NCI-H2227 (cell line): ENCODE results near the gene NRARP.

Experiments used
- DNase-seq: peaks from one replicate; lab custom pipeline; 2025; ENCODE audit not compliant: unreplicated experiment; lab: John Stamatoyannopoulos, UW

NRARP gene

DNA sequence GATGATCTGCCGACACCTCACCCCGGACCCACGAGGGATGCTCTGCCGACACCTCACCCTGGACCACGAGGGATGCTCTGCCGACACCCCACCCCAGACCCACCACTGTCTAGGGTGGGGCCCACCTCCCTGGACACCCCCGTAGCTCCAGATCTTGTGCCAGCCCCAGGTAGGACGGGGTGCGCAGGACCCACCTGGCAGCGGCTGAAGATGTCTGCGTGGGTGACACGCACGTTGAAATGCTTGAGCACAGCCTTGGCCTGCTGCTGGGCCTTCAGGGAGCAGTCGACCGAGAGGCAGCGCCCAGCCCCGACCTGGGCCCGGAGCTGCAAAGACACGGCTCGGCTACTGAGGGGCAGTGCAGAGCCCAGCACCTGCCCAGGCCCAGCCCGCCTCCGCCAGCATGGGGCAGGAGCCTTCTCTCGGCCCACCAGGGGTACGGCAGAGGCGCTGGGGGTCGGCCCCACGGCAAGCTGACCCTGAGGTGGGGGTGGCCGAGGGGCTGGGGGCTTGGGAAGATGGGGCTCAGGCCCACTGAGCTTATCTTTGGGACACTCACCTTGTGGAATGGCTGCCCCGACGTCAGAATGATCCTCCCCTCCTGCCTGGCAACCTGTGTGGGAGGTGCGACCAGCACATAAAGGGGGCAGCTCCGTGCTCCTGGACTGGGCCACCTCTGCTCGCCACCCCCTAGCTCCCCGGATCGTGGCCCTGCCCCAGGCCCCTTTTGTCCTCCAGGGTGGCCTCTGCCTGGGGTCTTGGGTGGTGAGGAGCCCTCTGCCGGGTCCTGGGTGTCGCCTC, 21.7 kb upstream of the NRARP start:
- no peak for DNase-seq

GRCh38 chr9:137321726-137322361, 19.8 kb upstream of the NRARP start:
- no peak for DNase-seq

DNA sequence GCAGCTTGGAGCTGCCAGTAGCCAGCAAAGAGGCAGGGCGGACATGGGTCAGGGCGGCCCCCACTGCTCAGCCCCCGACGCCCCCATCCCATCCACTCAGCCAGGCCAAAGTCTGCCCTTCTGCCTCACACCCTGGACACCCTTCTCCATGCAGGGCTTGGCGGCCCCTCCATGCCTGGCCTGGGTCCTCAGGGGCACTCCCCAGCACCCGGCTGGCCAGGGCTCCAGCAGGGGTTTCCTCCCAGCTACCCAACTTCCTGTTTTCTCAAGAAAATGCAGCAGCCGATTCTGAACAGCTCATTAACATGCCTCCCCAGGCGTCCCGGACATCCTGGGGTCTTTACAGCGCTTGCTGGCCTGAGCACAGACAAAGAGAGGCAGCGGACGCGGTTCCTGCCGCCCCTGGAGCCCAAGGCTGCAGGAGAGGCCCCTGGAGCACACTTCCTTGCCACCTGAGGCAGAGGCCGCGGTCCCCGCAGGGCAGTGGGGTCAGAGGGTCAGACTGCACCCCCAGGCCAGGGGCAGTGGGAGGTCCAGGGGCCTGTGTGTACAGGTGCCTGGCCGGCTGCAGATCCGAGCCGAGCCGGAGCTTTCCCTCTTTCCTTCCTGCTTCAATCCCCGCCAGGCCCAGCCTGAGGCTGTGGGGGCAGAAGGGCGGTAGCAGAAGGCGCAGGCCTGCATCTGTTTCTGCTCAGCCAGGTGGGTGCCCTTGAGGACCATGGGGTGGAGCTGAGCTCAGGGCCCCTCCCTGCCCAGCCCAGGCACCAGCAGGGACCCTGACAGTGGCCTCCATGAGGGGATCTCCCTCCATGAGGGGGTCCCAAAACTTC, 18.7 kb upstream of the NRARP start:
- no peak for DNase-seq

DNA sequence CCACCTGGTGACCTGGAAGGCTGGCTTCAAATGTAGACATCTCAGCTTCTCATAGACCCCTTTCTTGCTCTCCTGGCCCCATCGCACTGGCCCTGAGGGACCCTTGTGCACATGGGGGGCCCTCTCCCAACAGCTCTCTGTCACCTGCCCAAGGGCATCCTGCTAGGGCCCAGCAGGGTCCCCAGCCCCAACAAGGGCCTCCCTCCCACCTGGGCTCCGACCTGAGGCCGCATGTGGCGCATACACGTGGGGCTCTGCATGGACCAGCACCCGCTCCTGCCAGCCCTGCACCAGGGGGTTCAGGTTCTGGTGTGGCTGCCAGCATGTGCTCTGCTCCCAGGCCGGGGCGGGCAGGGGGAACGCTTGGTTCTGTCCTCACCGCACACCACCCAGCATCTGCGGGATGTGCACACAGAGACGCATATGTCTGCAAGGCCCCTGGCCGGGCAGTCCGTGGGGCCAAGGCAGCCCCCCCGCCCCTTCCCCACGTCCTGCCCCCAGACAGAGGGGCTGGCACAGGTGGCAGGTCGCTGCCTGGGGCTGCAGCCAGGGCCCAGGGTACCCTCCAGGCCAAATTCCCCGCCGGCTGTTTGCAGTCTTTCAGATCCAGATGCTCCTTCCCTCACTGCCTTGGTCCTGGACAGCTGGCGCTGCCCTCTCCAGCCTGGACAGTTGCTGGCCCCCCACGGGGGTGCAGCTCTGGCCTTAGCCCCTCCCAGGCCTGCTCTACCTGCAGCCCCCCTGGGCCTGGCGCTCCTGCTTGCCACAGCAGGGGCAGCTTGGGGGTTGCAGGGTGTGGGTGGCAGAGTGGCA, 17.9 kb upstream of the NRARP start:
- DNase-seq, result no peak

DNA sequence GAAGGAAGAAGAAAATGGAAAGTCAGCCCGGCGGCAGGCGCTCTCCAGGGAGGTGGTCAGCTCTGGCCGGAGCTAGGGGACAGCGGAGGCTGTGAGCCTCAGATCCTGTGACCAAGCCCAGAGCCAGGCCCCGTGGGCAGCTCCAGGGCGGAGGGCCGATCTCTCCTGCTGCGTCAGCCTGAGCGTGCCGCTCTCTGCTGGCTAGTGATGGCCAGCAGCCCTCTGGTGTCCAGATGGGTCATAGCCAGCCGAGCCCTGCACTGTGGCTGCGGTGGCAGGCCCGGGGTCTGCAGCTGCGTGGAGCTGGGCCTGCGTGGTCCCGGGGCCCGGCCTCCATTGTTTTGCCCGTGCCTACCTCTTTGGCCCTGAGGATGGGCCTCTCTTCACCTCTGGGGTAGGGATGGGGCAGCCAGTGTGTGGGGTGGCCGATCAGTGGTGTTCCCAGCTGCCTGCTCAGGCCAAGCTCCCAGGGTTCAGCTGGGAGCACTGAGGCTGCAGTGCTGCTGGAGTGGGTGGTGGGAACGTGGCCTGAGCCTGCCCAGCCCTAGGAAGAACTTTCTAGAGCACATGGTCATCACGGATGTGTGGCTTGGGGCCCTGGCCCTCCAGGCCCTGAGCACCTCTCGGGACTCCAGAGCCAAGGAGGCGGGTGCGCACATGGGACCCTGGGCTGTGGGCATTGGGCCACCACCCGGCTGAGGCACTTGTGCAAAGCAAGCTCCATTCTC, 17.1 kb upstream of the NRARP start:
- no peak for DNase-seq

GRCh38 chr9:137318602-137319001, 16.5 kb upstream of the NRARP start:
- DNase-seq, result no peak

GRCh38 chr9:137317718-137318511, 15.8 kb upstream of the NRARP start:
- no peak for DNase-seq

- no peak for DNase-seq
These were observed 15.1 kb upstream of the NRARP start for GRCh38 chr9:137317021-137317717.

DNA sequence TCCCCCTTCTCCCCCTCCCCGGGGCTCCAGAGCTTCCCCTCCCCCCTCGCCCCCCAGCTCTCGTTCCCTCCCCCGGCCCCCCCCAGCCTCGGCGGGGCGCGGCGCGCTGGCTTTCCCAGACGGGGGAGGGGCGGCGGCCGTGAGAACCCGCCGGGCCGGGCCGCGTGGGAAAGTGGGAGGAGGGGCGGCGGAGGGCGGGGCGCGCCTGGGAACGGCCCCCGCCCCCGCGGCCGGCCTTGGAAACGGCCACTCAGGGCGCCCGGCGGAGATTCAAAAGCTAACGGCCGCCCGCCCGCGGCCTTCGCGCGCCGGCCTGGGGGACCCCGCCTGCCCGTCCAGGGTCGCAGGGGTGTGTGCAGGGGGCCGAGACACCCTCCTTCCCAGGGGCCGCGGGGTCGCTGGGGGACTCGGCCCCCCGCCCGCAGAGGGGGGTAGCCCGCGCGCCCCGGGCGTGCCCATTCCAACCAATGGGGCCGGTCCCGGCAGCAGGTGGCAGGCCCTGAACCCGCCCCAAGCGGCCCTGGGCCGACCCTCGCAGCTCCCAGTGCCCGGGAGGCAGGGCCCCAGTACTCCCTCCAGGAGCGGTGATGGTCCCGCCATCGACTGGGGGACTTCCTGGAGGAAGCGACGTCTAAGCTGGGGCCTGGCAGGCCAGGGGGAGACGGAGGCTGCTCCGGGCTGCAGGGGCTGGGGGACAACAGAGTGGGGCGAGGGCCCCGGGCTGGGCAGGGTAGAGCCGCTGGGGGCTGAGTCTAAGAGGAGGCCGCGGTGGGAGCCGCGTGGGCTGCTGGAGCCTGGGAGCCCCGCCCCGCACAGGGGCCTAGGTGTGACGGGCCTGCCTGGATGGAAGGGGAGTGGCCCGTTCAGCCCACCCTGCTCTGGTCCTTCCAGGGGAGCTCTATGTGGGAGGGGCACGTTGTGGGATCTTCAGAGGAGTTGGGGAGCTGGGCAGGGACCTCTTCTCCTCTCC, 14.2 kb upstream of the NRARP start:
- peak; percentile 79 for DNase-seq

DNA sequence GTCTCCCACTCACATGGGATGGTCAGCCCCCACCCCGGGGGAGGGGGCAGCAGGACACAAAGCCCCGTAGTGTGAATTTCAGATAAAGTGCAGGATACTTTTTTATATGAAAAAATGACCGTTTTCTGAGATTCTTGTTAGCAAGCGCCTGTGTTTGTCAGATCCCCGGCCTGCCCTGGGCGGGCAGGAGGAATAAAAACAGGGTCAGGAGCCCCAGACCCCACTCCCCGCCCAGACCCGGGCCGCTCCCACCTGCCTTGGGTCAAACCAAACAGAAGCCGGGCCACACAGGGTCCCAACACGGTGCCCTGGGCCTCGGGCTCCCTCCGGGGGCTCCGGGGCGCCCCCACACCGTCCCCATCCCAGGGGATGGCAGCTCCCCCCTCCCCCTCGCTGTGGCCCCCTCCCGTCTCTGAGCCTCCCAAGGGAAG, 13.5 kb upstream of the NRARP start:
- DNase-seq, result no peak

DNA sequence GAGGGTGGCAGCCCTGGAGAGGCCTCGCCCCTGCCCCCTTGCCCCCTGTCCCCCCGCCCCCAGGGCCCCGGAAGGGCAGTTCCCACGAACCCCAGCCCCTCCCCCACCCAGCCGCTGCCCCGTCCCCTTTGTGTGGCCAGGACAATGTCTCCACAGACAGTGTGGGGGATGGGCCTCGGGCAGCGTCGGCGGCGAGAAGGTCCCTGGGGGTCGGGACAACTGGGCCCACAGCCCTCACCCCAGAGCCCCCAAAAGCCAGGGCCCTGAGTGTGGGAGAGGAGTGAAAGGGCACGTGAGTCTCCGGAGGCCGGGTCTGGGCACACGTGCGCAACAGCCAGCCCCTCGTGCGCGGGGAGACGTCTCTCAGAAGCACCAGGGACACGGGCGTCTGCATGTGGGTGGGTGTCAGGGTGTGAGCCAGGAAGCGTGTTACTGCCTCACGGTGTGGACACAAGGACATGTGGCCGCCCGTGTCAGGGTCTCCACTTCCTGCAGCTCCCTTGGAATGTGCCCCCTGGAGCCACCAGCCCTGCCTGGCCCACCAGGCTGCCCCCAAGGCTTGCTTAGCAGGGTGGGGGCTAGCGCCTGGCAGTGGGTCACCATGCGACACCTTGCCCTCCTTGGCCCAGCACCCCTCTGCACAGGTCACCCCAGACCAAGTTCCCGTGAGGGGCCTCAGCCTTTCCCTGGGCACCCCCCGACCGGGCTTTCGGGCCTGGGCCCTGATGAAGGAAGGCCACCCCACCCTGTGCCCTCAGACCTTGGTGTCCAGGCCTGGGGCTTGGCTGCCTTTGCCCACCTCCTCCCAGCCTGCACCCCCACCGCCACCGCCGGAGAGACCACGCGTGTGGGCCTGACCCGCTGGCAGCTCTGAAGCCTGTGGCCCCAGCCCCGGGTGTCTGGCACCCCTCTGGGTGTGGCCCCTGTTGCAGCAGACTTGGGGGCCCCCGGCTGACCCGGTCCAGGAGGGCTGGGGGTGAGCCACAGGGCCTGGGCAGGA, 12.8 kb upstream of the NRARP start:
- DNase-seq, result no peak

- no peak for DNase-seq
These were observed 12.0 kb upstream of the NRARP start for GRCh38 chr9:137313956-137314560.

DNA sequence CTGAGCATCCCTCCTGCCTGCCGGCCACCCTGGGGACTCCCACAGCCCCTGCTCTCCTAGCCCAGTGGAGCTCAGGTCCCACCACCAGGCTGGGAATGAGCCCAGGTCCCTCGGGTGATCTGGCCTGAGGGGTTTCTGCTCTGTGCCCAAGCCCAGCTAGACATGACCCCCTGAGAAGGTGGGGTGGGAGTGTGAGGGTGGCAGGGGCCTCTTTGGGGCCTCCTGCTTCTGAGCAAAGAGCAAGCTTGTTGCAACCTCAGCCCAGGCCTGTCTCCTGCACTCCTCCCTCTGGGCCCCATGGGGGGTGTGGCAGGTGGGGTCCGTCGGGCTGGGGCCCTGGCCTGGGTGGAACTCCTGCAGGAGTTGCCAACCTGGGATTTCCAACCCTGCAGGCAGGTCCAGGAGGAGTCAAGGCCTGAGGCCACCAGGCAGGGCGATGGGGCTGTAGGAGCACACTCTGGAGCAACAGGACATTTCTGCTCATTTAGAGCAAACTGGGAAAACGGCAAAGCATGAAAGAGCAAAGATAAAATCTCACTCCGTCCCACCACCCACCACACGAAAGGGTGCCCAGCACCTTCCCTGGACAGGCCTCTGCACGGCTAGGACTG, 11.4 kb upstream of the NRARP start:
- no peak for DNase-seq

GRCh38 chr9:137312852-137313325, 10.8 kb upstream of the NRARP start:
- no peak for DNase-seq

GRCh38 chr9:137311986-137312851, 10.1 kb upstream of the NRARP start:
- DNase-seq, result no peak
